Immature natural killer cell (primary cell): ENCODE data around the gene HBA1. TPM values are rescaled to one million over a fixed set of nuclear protein-coding genes. Genes with fewer than 3 reads are reported as not detected.
"Not testable (repeated sequence)": the region's sequence is repeated elsewhere in the genome, so short reads cannot be mapped to it uniquely, and the experiment has no call there.

Source experiments
- DNase-seq, 3 donors: peaks; one replicate each; pipeline ENCODE4 v3.0.0; 2022; ENCODE audit warnings: mixed read lengths in 1 of 3
- H3K27ac Mint-ChIP-seq, 6 donors: one replicate each; pipeline ENCODE4 v1.8.0; 2020; ENCODE audit warnings: mixed read lengths in 6 of 6, mild to moderate bottlenecking in 5 of 6, inconsistent platforms in 4 of 6, moderate library complexity in 3 of 6
- H3K27me3 Mint-ChIP-seq, 3 donors: one replicate each; pipeline ENCODE4 v1.8.0; 2020 to 2021; ENCODE audit warnings: low read depth in 3 of 3, mild to moderate bottlenecking in 3 of 3, mixed read lengths in 3 of 3, moderate library complexity in 3 of 3, inconsistent platforms in 1 of 3
- H3K36me3 Mint-ChIP-seq, 3 donors: one replicate each; pipeline ENCODE4 v1.8.0; 2020; ENCODE audit warnings: mixed read lengths in 3 of 3, inconsistent platforms in 2 of 3, mild to moderate bottlenecking in 2 of 3
- H3K4me1 Mint-ChIP-seq, 2 donors: one replicate each; pipeline ENCODE4 v1.8.0; 2020; ENCODE audit warnings: inconsistent platforms in 2 of 2, mild to moderate bottlenecking in 2 of 2, mixed read lengths in 2 of 2, moderate library complexity in 1 of 2
- H3K4me3 Mint-ChIP-seq, 5 donors: one replicate each; pipeline ENCODE4 v1.8.0; 2020; ENCODE audit warnings: mild to moderate bottlenecking in 5 of 5, mixed read lengths in 5 of 5, inconsistent platforms in 3 of 5, moderate library complexity in 3 of 5
- H3K9me3 Mint-ChIP-seq, 6 donors: one replicate each; pipeline ENCODE4 v1.8.0; 2020; ENCODE audit warnings: mild to moderate bottlenecking in 6 of 6, mixed read lengths in 6 of 6, inconsistent platforms in 4 of 6, moderate library complexity in 3 of 6
- polyA plus RNA-seq, 3 donors: library from polyadenylated mRNA; unstranded; fragments of 300-500 nt; fragmentation: Illumina TruSeq; gene quantifications; one replicate each; pipeline ENCODE4 v1.2.3, GENCODE V29; 2021

Gene HBA1
- polyA plus RNA-seq, 3 donors from 2014 or later = 70.7 to 207 (median 119) TPM

GRCh38 chr16:164134-164823 is 12.2 kb upstream of the HBA1 start:
- DNase-seq, H3K36me3 Mint-ChIP-seq, H3K9me3 Mint-ChIP-seq, H3K4me3 Mint-ChIP-seq, H3K27ac Mint-ChIP-seq: not testable (repeated sequence)
- H3K27me3 Mint-ChIP-seq = peaks cover 7 to 19% (median 15%) of the 10 kb centered on the region in 3 donors
- H3K4me1 Mint-ChIP-seq = peaks cover 0 to 13% of the 10 kb centered on the region in 2 donors

- Mint-ChIP-seq H3K9me3 (no peaks in the 10 kb centered on the region), H3K4me3 (peak overlapping the region in 4 of 5 donors; percentile 15 to 71 (median 46)), H3K36me3 (peaks cover 0 to 2% (median 0%) of the 10 kb centered on the region in 3 donors), H3K27me3 (peaks cover 7 to 21% (median 15%) of the 10 kb centered on the region in 3 donors), H3K27ac (no peak overlapping the region), H3K4me1 (peaks cover 0 to 13% of the 10 kb centered on the region in 2 donors)
- DNase-seq = no peak
These were observed 11.5 kb upstream of the HBA1 start for GRCh38 chr16:164827-165538.

GRCh38 chr16:165539-166374 is 10.7 kb upstream of the HBA1 start, which contains the start of gene HBM:
HBM (plus strand) TSS chr16:165978; CDS start chr16:165998, 20 bp downstream.
- Mint-ChIP-seq H3K9me3 (no peaks in the 10 kb centered on the region), H3K4me1 (peaks cover 0 to 13% of the 10 kb centered on the region in 2 donors), H3K4me3 (peak within 1 kb of the TSS in 4 of 5 donors; percentile 60 to 71 (median 65)), H3K27ac (no peak within 1 kb of the TSS), H3K36me3 (peaks cover 0 to 2% (median 0%) of the 10 kb centered on the region in 3 donors), H3K27me3 (peaks cover 10 to 29% (median 15%) of the 10 kb centered on the region in 3 donors)
- DNase-seq = no peak

- H3K27ac Mint-ChIP-seq = no peak overlapping the region
- H3K9me3 Mint-ChIP-seq = no peaks in the 10 kb centered on the region
- H3K4me3 Mint-ChIP-seq = peak overlapping the region in 4 of 5 donors; percentile 60 to 71 (median 62)
- H3K36me3 Mint-ChIP-seq = peaks cover 0 to 2% (median 0%) of the 10 kb centered on the region in 3 donors
- peaks cover 11 to 24% (median 17%) of the 10 kb centered on the region in 3 donors for H3K27me3 Mint-ChIP-seq
- no peak for DNase-seq
- peaks cover 0 to 13% of the 10 kb centered on the region in 2 donors for H3K4me1 Mint-ChIP-seq
These were observed 9.9 kb upstream of the HBA1 start for GRCh38 chr16:166375-167121.

GRCh38 chr16:167122-167690 is 9.3 kb upstream of the HBA1 start:
- Mint-ChIP-seq H3K4me3 (peak overlapping the region in 3 of 5 donors; percentile 44 to 63 (median 60)), H3K4me1 (peaks cover 0 to 13% of the 10 kb centered on the region in 2 donors), H3K27ac (no peak overlapping the region), H3K27me3 (peaks cover 12 to 24% (median 19%) of the 10 kb centered on the region in 3 donors), H3K36me3 (peaks cover 0 to 2% (median 0%) of the 10 kb centered on the region in 3 donors), H3K9me3 (no peaks in the 10 kb centered on the region)
- DNase-seq = no peak

- peaks cover 0 to 14% of the 10 kb centered on the region in 2 donors for H3K4me1 Mint-ChIP-seq
- H3K9me3 Mint-ChIP-seq = no peaks in the 10 kb centered on the region
- peaks cover 12 to 24% (median 20%) of the 10 kb centered on the region in 3 donors for H3K27me3 Mint-ChIP-seq
- peaks cover 0 to 2% (median 0%) of the 10 kb centered on the region in 3 donors for H3K36me3 Mint-ChIP-seq
- peak overlapping the region in 1 of 5 donors; percentile 9 for H3K4me3 Mint-ChIP-seq
- no peak for DNase-seq
- H3K27ac Mint-ChIP-seq = no peak overlapping the region
These were observed 8.1 kb upstream of the HBA1 start for GRCh38 chr16:168424-168823.

DNA sequence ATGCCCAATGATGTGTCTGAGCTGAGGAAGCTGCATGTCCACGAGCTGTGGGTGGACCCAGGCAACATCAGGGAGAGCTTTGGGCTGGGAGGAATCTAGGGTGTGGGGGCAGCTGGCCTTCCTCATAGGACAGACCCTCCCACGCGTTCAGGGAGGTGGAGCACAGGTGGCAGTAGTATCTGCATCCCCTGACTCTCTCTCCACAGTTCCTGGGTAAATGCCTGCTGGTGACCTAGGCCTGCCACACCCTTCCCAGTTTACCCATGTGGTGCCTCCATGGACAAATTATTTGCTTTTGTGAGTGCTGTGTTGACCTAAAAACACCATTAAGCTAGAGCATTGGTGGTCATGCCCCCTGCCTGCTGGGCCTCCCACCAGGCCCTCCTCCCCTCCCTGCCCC is 7.5 kb upstream of the HBA1 start:
- Mint-ChIP-seq H3K27ac (no peak overlapping the region), H3K27me3 (peaks cover 12 to 24% (median 22%) of the 10 kb centered on the region in 3 donors), H3K36me3 (peaks cover 0 to 2% (median 0%) of the 10 kb centered on the region in 3 donors), H3K9me3 (no peaks in the 10 kb centered on the region), H3K4me1 (peaks cover 0 to 15% of the 10 kb centered on the region in 2 donors), H3K4me3 (peak overlapping the region in 1 of 5 donors; percentile 9)
- DNase-seq = no peak

DNA sequence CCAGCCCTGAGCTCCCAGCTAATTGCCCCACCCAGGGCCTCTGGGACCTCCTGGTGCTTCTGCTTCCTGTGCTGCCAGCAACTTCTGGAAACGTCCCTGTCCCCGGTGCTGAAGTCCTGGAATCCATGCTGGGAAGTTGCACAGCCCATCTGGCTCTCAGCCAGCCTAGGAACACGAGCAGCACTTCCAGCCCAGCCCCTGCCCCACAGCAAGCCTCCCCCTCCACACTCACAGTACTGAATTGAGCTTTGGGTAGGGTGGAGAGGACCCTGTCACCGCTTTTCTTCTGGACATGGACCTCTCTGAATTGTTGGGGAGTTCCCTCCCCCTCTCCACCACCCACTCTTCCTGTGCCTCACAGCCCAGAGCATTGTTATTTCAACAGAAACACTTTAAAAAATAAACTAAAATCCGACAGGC is 6.4 kb upstream of the HBA1 start:
- not testable (repeated sequence) for H3K36me3 Mint-ChIP-seq, H3K4me3 Mint-ChIP-seq, H3K27ac Mint-ChIP-seq, DNase-seq, H3K9me3 Mint-ChIP-seq
- Mint-ChIP-seq H3K4me1 (peaks cover 6 to 19% of the 10 kb centered on the region in 2 donors), H3K27me3 (peaks cover 15 to 31% (median 26%) of the 10 kb centered on the region in 3 donors)

DNA sequence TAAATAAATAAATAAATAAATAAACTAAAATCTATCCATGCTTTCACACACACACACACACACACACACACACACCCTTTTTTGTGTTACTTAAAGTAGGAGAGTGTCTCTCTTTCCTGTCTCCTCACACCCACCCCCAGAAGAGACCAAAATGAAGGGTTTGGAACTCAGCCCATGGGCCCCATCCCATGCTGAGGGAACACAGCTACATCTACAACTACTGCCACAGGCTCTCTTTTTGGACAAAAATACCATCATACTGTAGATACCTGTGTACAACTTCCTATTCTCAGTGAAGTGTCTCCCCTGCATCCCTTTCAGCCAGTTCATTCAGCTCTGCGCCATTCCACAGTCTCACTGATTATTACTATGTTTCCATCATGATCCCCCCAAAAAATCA is 5.7 kb upstream of the HBA1 start:
- Mint-ChIP-seq H3K36me3 (peaks cover 0 to 2% (median 0%) of the 10 kb centered on the region in 3 donors), H3K9me3 (no peaks in the 10 kb centered on the region), H3K4me1 (peaks cover 7 to 17% of the 10 kb centered on the region in 2 donors), H3K27me3 (peaks cover 19 to 30% (median 26%) of the 10 kb centered on the region in 3 donors), H3K4me3 (peak overlapping the region in 1 of 5 donors; percentile 27), H3K27ac (no peak overlapping the region)
- no peak for DNase-seq

DNA sequence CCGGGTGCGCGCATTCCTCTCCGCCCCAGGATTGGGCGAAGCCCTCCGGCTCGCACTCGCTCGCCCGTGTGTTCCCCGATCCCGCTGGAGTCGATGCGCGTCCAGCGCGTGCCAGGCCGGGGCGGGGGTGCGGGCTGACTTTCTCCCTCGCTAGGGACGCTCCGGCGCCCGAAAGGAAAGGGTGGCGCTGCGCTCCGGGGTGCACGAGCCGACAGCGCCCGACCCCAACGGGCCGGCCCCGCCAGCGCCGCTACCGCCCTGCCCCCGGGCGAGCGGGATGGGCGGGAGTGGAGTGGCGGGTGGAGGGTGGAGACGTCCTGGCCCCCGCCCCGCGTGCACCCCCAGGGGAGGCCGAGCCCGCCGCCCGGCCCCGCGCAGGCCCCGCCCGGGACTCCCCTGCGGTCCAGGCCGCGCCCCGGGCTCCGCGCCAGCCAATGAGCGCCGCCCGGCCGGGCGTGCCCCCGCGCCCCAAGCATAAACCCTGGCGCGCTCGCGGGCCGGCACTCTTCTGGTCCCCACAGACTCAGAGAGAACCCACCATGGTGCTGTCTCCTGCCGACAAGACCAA is 4.0 kb upstream of the HBA1 start, which contains the start of gene HBA2:
TSS of gene HBA2 (plus strand) at position 503 of the 568 bp plus-strand sequence. CDS start at position 540, 37 bp downstream.
- Mint-ChIP-seq H3K27me3 (peaks cover 17 to 29% (median 19%) of the 10 kb centered on the region in 3 donors), H3K4me1 (peaks cover 7 to 11% of the 10 kb centered on the region in 2 donors), H3K4me3 (peak within 1 kb of the TSS in 3 of 5 donors; percentile 35 to 40 (median 36))
- H3K27ac Mint-ChIP-seq, H3K9me3 Mint-ChIP-seq, H3K36me3 Mint-ChIP-seq, DNase-seq: not testable (repeated sequence)

DNA sequence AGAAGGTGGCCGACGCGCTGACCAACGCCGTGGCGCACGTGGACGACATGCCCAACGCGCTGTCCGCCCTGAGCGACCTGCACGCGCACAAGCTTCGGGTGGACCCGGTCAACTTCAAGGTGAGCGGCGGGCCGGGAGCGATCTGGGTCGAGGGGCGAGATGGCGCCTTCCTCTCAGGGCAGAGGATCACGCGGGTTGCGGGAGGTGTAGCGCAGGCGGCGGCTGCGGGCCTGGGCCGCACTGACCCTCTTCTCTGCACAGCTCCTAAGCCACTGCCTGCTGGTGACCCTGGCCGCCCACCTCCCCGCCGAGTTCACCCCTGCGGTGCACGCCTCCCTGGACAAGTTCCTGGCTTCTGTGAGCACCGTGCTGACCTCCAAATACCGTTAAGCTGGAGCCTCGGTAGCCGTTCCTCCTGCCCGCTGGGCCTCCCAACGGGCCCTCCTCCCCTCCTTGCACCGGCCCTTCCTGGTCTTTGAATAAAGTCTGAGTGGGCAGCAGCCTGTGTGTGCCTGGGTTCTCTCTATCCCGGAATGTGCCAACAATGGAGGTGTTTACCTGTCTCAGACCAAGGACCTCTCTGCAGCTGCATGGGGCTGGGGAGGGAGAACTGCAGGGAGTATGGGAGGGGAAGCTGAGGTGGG is 3.1 kb upstream of the HBA1 start:
- not testable (repeated sequence) for H3K27ac Mint-ChIP-seq, H3K36me3 Mint-ChIP-seq, H3K9me3 Mint-ChIP-seq, DNase-seq
- Mint-ChIP-seq H3K27me3 (peaks cover 20 to 30% (median 22%) of the 10 kb centered on the region in 3 donors), H3K4me3 (peak overlapping the region in 3 of 5 donors; percentile 17 to 40 (median 35)), H3K4me1 (peaks cover 7 to 15% of the 10 kb centered on the region in 2 donors)
